ENCODE measurements around the gene PRSS36.

The PRSS36 gene

DNA sequence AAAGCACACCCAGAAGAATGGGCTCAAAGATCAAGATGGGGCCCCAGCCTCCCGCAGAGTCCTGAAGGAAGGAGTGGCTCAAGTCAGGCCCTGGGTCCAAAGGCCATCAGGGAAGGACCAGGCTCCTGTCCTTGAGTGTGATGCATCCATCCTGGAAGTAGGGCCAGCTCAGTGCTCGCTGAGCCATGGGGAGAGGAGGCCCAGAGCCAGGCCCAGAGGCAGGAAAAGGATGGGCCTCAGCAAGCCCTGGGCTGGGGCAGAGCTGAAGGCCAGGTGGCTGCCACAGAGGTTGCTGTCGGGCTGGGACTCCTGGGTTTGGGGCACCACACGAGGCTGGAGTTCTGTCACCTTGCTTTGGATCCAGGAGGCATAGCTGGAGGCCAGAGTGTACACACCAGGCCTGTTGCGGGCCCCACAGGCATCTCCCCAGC is 18.0 kb downstream of the PRSS36 start:
- H3K4me3 Mint-ChIP-seq, result no peak overlapping the region
- no peaks in the 10 kb centered on the region for H3K9me3 Mint-ChIP-seq
- no peak overlapping the region for H3K27ac Mint-ChIP-seq
- H3K36me3 Mint-ChIP-seq, result peaks cover 12% of the 10 kb centered on the region
- H3K4me1 Mint-ChIP-seq, result peaks cover 11% of the 10 kb centered on the region
- H3K27me3 Mint-ChIP-seq, result peaks cover 1% of the 10 kb centered on the region
- no peak for DNase-seq
- CTCF ChIA-PET, result no interaction called here

DNA sequence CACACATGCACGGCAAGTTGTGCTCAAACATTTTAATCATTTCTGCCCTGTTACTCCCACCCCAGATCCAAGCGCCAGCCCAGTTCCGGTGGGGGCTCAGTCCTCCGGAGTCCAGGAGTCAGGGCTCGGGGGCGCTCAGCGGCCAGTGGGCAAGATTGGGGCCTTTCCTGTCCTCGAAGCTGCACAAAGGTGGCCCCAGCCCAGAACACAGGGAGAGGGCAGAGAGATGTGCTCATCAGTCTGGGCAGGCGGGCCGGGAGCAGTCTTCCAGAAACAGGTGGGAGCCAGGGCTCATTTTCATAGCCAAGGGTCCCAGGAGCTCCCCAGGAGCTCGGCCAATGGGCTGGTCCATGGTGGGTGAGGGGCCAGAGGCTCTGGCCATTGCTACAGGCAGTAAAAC is 18.4 kb downstream of the PRSS36 start:
- Mint-ChIP-seq H3K27me3 (no peaks in the 10 kb centered on the region), H3K9me3 (no peaks in the 10 kb centered on the region), H3K27ac (no peak overlapping the region), H3K36me3 (peaks cover 13% of the 10 kb centered on the region), H3K4me3 (no peak overlapping the region), H3K4me1 (peaks cover 11% of the 10 kb centered on the region)
- CTCF ChIA-PET, result no interaction called here
- DNase-seq, result no peak

DNA sequence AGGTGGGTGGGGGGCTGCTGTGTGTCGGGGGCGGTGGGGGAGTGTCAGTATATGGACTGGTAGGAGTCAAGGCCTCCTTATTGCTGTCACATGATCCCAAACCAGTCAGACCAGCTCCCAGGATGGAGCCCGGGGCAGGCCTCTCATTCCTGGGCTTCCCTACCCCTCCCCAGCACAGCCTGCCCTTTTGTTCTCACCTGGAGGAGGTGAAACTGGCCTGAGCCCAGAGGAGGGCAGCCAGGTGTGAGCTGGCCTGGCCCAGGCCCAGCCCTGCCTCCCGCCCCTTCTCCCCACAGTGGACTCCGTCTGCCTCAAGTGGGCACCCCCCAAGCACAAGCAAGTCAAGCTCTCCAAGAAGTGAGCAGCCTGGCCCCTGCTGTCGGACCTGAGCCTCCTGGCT is 19.0 kb downstream of the PRSS36 start:
- Mint-ChIP-seq H3K4me3 (no peak overlapping the region), H3K27me3 (no peaks in the 10 kb centered on the region), H3K9me3 (no peaks in the 10 kb centered on the region), H3K4me1 (peaks cover 11% of the 10 kb centered on the region), H3K27ac (no peak overlapping the region), H3K36me3 (peaks cover 18% of the 10 kb centered on the region)
- no peak for DNase-seq
- CTCF ChIA-PET, result no interaction called here

DNA sequence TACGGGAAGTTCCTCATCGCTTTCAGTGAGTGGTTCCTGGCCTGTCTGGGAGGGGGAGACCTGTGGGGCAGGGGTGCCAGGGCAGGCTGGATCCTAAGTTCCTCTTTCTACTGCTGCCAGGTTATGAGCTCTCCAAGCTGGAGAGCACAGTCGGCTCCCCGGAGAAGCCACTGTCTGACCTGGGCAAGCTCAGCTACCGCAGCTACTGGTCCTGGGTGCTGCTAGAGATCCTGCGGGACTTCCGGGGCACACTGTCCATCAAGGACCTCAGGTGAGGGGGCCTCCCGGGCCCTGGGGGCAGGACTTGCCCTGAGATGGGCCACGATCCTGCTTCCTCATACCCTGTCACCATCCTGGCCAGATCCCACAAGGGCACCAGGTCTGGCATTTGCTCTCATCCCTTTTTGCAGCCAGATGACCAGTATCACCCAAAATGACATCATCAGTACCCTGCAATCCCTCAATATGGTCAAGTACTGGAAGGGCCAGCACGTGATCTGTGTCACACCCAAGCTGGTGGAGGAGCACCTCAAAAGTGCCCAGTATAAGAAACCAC is 19.5 kb downstream of the PRSS36 start:
- CTCF ChIA-PET, result interaction anchor here (1.5 kb wide), 1 partner anchor 12 kb away, joined by 7 read pairs; no protein-coding TSS in a partner anchor
- no peaks in the 10 kb centered on the region for H3K9me3 Mint-ChIP-seq
- H3K36me3 Mint-ChIP-seq, result peaks cover 20% of the 10 kb centered on the region
- peaks cover 11% of the 10 kb centered on the region for H3K4me1 Mint-ChIP-seq
- H3K27ac Mint-ChIP-seq, result no peak overlapping the region
- no peaks in the 10 kb centered on the region for H3K27me3 Mint-ChIP-seq
- H3K4me3 Mint-ChIP-seq, result no peak overlapping the region
- no peak for DNase-seq

DNA sequence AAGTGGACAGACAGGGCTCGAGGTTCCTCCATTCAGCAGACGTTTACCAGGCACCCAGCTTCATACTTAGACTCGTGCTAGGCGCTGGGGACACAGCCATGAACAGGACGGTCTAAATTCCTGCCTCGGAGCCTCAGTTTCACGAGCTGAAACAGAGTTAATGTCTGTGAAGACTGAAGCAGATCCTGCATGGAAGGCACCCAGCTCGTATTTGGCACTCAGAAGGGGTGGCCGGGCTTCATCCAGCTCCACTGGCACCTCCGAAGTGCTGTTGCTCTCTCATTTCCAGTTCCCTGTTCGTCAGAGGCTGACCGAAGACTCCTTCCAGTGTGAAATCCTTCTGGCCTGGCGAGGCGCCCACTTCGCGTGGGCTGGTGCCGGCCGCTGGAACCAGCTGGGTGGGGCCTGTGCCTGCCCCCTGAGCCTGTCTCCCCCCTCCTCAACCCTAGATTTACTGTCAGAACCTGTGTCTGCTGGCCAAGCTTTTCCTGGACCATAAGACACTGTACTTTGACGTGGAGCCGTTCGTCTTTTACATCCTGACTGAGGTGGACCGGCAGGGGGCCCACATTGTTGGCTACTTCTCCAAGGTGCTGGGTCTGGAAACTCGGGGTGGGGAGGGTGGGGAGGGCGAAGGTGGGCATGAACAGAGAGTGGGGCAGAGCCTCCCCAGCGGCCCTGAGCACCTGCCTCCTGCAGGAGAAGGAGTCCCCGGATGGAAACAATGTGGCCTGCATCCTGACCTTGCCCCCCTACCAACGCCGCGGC is 20.1 kb downstream of the PRSS36 start:
- Mint-ChIP-seq H3K4me1 (peaks cover 11% of the 10 kb centered on the region), H3K27ac (peak overlapping the region; percentile 42), H3K27me3 (no peaks in the 10 kb centered on the region), H3K4me3 (no peak overlapping the region), H3K36me3 (peaks cover 22% of the 10 kb centered on the region), H3K9me3 (no peaks in the 10 kb centered on the region)
- no peak for DNase-seq
- CTCF ChIA-PET, result interaction anchor here (1.5 kb wide), 1 partner anchor 12 kb away, joined by 7 read pairs; no protein-coding TSS in a partner anchor

DNA sequence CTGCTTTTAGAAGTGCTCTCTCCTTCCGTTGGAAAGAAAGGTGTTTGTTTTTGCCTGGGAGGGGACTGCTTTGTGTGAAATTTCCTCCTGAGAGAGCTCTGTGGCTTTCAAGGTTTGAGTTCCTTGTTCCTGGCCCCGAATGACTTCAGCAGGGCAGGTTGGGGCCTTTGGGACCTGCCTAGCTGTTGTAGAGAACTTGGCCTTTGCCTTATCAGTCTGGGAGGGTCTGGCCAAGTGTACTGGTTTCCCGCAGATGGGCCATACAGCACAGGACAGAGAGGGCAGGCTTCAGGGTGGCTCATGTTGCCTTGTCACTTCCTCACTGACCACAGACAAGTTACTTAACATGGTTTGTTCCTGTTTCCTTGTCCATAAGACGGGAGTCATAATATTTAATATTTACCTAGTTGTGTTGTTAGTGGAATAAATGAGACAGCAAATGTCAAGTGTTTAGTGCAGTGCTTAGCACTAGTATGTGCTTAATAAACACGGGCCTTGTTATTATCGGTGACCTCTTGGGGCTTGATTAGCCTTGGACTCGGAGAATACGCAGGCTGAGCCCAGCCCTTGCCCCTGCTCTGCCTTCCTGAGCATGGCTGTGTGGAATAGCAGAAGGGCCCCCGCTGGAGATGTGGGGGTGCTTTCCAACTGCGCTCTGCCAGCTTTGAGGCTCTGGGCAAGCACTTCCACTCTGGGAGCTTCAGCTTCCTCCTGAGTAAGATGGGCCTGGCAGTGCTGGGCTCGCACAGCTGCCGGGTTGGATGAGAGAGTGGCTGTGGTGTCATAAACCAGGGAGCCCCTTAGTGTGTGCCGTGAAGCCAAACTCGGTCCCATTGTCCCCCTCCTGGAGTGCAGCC is 20.9 kb downstream of the PRSS36 start:
- Mint-ChIP-seq H3K4me3 (no peak overlapping the region), H3K4me1 (peaks cover 11% of the 10 kb centered on the region), H3K27me3 (no peaks in the 10 kb centered on the region), H3K36me3 (peaks cover 22% of the 10 kb centered on the region), H3K9me3 (no peaks in the 10 kb centered on the region), H3K27ac (peak overlapping the region; percentile 91)
- CTCF ChIA-PET, result interaction anchor here (0.9 to 1.5 kb wide), 2 partner anchors 11 to 13 kb away, joined by 3 to 7 read pairs; partner anchors contain the start of gene KAT8
- no peak for DNase-seq

DNA sequence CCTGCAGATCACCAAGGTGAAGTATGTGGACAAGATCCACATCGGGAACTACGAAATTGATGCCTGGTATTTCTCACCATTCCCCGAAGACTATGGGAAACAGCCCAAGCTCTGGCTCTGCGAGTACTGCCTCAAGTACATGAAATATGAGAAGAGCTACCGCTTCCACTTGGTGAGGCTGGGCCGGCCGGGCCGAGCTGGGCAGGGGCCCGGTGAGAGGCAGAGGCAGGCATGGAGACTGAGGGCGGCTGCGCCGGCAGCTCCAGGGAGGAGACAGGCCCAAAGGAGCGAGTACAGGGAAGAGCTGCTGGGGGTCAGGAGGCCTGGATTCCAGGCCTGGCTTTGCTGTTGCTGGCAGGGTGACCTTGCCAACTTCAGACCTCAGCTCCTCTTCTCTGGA is 22.7 kb downstream of the PRSS36 start:
- Mint-ChIP-seq H3K4me3 (no peak overlapping the region), H3K9me3 (no peaks in the 10 kb centered on the region), H3K27me3 (no peaks in the 10 kb centered on the region), H3K4me1 (peaks cover 11% of the 10 kb centered on the region), H3K36me3 (peaks cover 24% of the 10 kb centered on the region), H3K27ac (no peak overlapping the region)
- no peak for DNase-seq
- CTCF ChIA-PET, result interaction anchor here (0.5 kb wide), 1 partner anchor 12 kb away, joined by 3 read pairs; no protein-coding TSS in a partner anchor

DNA sequence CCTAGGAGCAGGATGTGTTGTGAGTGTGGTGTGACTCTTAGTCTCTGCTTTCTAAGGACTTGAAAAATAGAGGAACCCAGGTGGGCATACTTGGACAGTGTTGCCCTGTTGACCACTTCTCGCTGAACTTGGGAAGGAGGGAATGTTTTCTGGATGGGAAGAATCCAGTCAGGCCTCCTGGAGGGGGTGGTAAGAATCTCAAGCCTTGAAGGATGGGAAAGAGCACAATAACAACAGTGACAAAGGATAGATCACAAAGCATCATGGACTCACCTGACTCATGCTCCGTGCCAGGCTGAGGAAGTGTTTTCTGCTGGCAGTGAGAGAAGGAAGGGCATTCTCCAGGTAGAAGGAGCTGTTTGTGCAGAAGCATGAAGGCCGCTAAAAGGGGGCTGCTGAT is 24.0 kb downstream of the PRSS36 start:
- Mint-ChIP-seq H3K27me3 (no peaks in the 10 kb centered on the region), H3K4me1 (peaks cover 11% of the 10 kb centered on the region), H3K27ac (no peak overlapping the region), H3K36me3 (peaks cover 30% of the 10 kb centered on the region), H3K9me3 (no peaks in the 10 kb centered on the region), H3K4me3 (no peak overlapping the region)
- no peak for DNase-seq
- CTCF ChIA-PET, result no interaction called here

DNA sequence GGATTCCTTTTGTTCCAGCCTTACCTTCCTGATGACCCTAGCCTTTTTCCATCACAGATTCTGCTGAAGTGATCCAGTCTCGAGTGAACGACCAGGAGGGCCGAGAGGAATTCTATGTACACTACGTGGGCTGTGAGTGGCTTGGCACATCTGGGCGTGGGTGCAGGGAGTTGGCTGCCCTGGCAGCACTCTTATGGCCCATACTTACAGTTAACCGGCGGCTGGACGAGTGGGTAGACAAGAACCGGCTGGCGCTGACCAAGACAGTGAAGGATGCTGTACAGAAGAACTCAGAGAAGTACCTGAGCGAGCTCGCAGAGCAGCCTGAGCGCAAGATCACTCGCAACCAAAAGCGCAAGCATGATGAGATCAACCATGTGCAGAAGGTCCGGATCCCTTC is 29.7 kb downstream of the PRSS36 start:
- no peak overlapping the region for H3K4me3 Mint-ChIP-seq
- H3K27ac Mint-ChIP-seq, result no peak overlapping the region
- CTCF ChIA-PET, result interaction anchor here (1.7 to 3.2 kb wide), 2 partner anchors 22 kb away, joined by 8 to 19 read pairs; no protein-coding TSS in a partner anchor

DNA sequence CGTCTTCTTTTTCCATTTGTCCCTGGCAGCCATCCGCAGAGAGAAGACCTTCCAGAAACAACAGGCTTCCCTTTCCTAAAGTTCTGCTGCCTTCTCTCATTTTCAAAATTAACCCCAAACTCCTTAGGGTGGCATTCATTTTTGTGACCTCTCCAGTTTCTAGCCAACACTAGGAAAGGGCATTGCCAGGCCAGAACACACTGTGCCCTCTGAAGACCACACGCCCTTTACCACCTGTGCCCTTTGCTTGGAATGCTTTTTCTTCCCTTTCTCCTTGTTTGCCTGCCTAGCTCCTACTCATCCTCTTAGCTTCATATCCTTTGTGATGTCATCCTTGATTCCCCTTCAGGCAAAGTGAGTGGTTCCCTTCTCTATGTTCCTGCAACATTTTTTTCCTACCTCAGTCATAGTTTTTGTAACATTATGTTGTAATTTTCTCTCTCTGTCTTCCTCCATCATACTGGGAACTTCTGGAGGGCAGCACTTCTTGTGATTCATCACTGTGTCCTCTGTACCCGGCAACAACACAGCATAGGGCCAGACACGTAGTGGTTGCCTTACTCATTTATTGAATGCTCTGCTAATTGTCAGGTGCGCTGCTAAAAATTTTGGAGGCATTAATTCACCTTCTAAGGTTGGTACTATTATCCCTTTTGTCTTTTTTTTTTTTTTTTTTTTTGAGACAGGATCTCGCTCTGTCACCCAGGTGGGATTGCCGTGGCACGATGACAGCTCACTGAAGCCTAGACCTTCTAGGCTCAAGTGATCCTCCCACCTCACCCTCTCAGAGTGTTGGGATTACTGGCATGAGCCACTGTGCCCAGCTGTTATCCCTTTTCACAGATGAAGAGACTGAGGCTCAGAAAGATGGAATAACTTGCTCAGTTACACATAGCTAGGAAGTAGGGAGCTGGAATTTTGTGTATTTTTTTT is 31.4 kb downstream of the PRSS36 start:
- Mint-ChIP-seq H3K36me3 (peaks cover 24% of the 10 kb centered on the region), H3K9me3 (no peaks in the 10 kb centered on the region), H3K27ac (peak overlapping the region; percentile 93), H3K27me3 (no peaks in the 10 kb centered on the region), H3K4me3 (peak overlapping the region; percentile 78), H3K4me1 (peaks cover 30% of the 10 kb centered on the region)
- CTCF ChIA-PET, result interaction anchor here (1.1 to 1.7 kb wide), 3 partner anchors 17 to 24 kb away, joined by 3 to 8 read pairs (median 6); partner anchors contain the start of gene PRSS8
- DNase-seq, result no peak

More for the DNA sequence above, 29.7 kb downstream of the PRSS36 start:
- peaks cover 24% of the 10 kb centered on the region for H3K36me3 Mint-ChIP-seq
- H3K4me1 Mint-ChIP-seq, result peaks cover 19% of the 10 kb centered on the region
- no peaks in the 10 kb centered on the region for H3K27me3 Mint-ChIP-seq
- H3K9me3 Mint-ChIP-seq, result no peaks in the 10 kb centered on the region
- no peak for DNase-seq

DNA sequence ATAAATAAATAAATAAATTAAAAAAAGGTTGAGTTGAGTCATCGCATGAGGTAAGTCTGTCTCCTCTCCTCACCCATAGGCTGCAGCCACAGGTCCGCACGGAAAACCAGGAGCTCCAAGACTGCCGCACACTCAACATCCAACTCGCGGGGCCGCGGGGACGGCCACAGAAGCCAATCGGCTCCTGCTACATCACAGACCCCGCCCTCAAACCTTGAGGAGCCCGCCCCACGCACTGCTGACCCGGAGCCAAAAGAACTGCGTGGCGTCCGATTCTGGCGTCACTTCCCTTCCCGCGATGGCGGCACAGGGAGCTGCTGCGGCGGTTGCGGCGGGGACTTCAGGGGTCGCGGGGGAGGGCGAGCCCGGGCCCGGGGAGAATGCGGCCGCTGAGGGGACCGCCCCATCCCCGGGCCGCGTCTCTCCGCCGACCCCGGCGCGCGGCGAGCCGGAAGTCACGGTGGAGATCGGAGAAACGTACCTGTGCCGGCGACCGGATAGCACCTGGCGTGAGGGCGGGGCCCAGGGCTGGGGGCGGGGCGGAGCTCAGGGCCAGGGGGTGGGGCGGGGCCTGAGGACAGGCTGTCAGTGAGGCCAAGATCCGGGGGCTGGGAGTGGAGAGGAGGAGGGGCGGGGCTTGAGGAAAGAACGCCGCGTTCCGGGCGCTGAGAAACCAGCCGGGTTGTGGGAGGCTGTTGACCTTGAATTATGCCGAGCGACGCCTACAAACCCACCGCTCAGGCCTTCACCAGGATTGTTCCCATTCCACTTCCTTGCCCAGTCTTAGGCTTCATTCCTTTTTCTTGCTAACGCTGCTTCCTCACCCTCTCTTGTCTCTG is 32.3 kb downstream of the PRSS36 start, which contains the start of gene KAT8:
TSS of gene KAT8 (plus strand) at position 281 of the 839 bp plus-strand sequence. CDS start at position 299, 18 bp downstream.
- Mint-ChIP-seq H3K27me3 (no peaks in the 10 kb centered on the region), H3K36me3 (peaks cover 24% of the 10 kb centered on the region), H3K27ac (peak within 1 kb of the TSS; percentile 93), H3K9me3 (no peaks in the 10 kb centered on the region), H3K4me3 (peak within 1 kb of the TSS; percentile 78), H3K4me1 (peaks cover 30% of the 10 kb centered on the region)
- CTCF ChIA-PET, result interaction anchor here (0.8 to 1.1 kb wide), 2 partner anchors 11 to 25 kb away, joined by 3 to 6 read pairs; no protein-coding TSS in a partner anchor
- DNase-seq, result peak; percentile 99

DNA sequence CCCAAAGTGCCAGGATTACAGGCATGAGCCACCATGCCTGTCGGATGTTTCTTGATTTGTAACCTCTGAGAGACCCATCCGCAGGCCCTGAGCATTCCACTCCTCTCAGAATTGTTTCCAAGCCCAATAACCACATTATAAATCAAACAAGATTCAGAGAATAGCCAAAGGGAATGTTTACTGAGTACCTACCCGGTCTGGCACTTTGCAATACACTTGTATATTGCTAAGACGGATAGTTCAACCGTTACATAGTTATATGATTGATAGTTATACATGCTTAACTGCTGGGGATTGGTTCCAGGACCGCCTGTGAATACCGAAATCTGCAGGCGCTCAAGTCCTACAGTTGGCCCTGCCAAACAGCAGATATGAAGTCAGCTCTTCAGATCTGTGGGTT is 35.4 kb downstream of the PRSS36 start:
- Mint-ChIP-seq H3K4me3 (no peak overlapping the region), H3K4me1 (peaks cover 37% of the 10 kb centered on the region), H3K27ac (no peak overlapping the region), H3K9me3 (no peaks in the 10 kb centered on the region), H3K27me3 (no peaks in the 10 kb centered on the region), H3K36me3 (peaks cover 21% of the 10 kb centered on the region)
- DNase-seq, result no peak
- CTCF ChIA-PET, result interaction anchor here (2.1 kb wide), 1 partner anchor 12 kb away, joined by 5 read pairs; no protein-coding TSS in a partner anchor
